Bronchial epithelial cell (primary cell): ENCODE results near the gene PHF20. TPM values are rescaled to one million over a fixed set of nuclear protein-coding genes. Genes with fewer than 3 reads are reported as not detected.

Experiments
- DNase-seq: peaks from one replicate; pipeline ENCODE4 v3.0.0-alpha.2; 2010; ENCODE audit warnings: low read depth
- FAIRE-seq: peaks from 2 replicates; lab custom pipeline; 2011; peaks lifted over from hg19 to GRCh38; lab: Jason Lieb, UNC
- H3K27me3 ChIP-seq: 2 replicates; pipeline ENCODE4 v1.5.1; 2011; ENCODE audit warnings: low read length; ENCODE audit not compliant: control insufficient read depth, insufficient read depth
- H3K36me3 ChIP-seq: 2 replicates; pipeline ENCODE4 v1.5.1; 2011; ENCODE audit warnings: low read length; ENCODE audit not compliant: control insufficient read depth, insufficient read depth
- H3K4me3 ChIP-seq: 2 replicates; pipeline ENCODE4 v1.5.1; 2011; ENCODE audit warnings: mild to moderate bottlenecking, low read depth, low read length, control low read depth
- total RNA-seq: library from RNA; depleted of rRNA; stranded (reverse); fragments of >200 nt; gene quantifications from 2 replicates; pipeline ENCODE4 v1.2.1, GENCODE V29; 2014
- TF ChIP-seq, protein P1 (sequence below): IDR thresholded peaks from 2 replicates; pipeline ENCODE4 v1.5.1; 2011; ENCODE audit warnings: mild to moderate bottlenecking, moderate library complexity, low read length, control low read depth, inconsistent platforms; ENCODE audit not compliant: insufficient read depth, severe bottlenecking

Gene PHF20
- total RNA-seq, 1 donor from 2014 or later, result 24.0 TPM

GRCh38 chr20:35918021-35918420 lies 146.2 kb downstream of the PHF20 start:
- no peaks in the 10 kb centered on the region for H3K27me3 ChIP-seq
- no peak for FAIRE-seq
- H3K36me3 ChIP-seq, result peaks cover 9% of the 10 kb centered on the region
- no peak for DNase-seq
- H3K4me3 ChIP-seq, result no peak overlapping the region
- TF ChIP-seq, protein P1, sequence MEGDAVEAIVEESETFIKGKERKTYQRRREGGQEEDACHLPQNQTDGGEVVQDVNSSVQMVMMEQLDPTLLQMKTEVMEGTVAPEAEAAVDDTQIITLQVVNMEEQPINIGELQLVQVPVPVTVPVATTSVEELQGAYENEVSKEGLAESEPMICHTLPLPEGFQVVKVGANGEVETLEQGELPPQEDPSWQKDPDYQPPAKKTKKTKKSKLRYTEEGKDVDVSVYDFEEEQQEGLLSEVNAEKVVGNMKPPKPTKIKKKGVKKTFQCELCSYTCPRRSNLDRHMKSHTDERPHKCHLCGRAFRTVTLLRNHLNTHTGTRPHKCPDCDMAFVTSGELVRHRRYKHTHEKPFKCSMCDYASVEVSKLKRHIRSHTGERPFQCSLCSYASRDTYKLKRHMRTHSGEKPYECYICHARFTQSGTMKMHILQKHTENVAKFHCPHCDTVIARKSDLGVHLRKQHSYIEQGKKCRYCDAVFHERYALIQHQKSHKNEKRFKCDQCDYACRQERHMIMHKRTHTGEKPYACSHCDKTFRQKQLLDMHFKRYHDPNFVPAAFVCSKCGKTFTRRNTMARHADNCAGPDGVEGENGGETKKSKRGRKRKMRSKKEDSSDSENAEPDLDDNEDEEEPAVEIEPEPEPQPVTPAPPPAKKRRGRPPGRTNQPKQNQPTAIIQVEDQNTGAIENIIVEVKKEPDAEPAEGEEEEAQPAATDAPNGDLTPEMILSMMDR, result no peak

DNA sequence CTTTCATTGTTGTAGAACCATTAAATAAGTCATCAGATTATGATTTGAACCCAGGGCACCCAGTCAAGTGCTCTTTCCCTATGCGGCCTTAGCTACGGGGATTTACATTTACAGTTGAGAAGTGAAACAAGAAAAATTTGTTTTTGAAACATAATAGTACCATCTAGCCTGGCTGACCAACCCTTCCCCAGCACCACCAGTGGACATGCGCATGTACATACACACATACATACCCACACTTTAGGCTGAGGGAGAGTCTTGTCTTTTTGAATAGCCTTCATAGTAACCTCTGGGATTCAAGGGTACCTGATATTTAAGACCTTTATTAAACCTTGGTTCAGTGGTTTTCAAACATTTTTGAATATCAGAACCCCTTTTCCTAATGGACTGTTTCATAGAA lies 148.7 kb downstream of the PHF20 start:
- no peak for FAIRE-seq
- no peak for DNase-seq
- H3K27me3 ChIP-seq, result no peaks in the 10 kb centered on the region
- no peak overlapping the region for H3K4me3 ChIP-seq
- TF ChIP-seq, protein P1, result no peak
- peaks cover 3% of the 10 kb centered on the region for H3K36me3 ChIP-seq

DNA sequence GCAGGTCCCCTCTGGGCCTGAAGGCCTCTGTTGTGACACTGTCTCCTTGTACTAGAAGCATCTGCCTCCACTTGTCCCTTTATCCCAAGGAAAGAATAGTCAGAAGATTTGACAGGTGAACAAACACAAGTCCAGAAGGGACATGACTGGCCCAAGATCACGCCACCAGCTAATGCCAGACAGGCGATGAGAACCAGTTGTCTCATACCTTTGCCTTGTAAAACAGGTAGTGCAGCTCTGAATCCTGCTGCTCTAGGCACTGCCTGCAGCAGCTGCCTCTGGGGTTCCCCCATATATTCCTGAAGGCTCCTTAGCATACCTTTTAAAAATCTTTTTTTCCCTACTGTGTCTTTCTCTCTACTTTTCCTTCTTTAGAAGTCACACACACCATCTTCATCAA lies 157.5 kb downstream of the PHF20 start:
- Histone ChIP-seq H3K27me3 (no peaks in the 10 kb centered on the region), H3K4me3 (no peak overlapping the region), H3K36me3 (peaks cover 11% of the 10 kb centered on the region)
- FAIRE-seq (no peak), DNase-seq (no peak)
- TF ChIP-seq, protein P1, result no peak

DNA sequence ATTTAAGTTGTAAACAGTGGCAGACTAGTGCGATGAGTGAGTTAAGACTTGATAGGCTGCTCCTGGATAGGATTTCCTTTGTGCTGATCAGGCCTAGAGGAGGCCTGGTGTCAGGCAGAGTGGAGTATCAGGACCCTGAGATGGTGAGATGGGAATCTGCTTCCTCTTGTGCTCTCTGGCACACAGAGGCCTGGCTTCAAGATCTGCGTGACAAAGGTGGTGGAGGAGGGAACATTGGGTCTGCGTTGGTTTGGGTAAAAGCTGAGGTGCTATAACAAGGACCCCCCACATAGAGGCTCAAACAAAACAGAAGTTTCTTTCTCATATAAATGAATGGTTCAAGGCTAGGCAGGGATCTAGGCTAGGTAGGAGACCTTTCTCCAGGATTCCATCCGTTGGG lies 162.2 kb downstream of the PHF20 start:
- Histone ChIP-seq H3K27me3 (no peaks in the 10 kb centered on the region), H3K4me3 (no peak overlapping the region), H3K36me3 (peaks cover 4% of the 10 kb centered on the region)
- no peak for DNase-seq
- FAIRE-seq, result no peak
- TF ChIP-seq, protein P1, result no peak

- Histone ChIP-seq H3K36me3 (peaks cover 2% of the 10 kb centered on the region), H3K4me3 (no peak overlapping the region), H3K27me3 (no peaks in the 10 kb centered on the region)
- TF ChIP-seq, protein P1, result no peak
- DNase-seq (no peak), FAIRE-seq (no peak)
Observed at GRCh38 chr20:35939264-35939663, 167.4 kb downstream of the PHF20 start.

DNA sequence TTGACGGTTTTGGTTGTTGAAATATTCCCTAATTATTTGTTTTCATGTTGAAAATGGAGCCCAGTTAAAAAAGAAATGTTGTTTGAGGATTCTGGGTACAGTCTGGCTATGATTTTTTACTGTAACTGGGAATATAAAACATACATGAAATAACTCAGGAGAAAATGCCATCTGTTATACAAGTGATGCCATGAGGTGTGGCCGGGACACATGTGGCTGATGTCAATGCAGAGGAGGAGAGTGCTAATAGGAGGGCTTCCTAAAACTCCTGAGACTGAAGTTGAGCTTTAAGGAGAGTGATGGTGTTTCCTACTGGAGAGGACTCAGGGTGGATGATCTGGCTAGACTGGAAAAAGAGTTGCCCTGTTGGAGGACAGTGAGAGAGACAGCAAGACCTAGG lies 169.8 kb downstream of the PHF20 start:
- H3K4me3 ChIP-seq, result no peak overlapping the region
- H3K27me3 ChIP-seq, result no peaks in the 10 kb centered on the region
- TF ChIP-seq, protein P1, result no peak
- FAIRE-seq (no peak), DNase-seq (no peak)
- H3K36me3 ChIP-seq, result peaks cover 2% of the 10 kb centered on the region
